HG03039 (cell line): ENCODE results near the gene LGALS4.
"Not testable (repeated sequence)": the region's sequence is repeated elsewhere in the genome, so short reads cannot be mapped to it uniquely, and the experiment has no call there.

Experiments used
- ATAC-seq: cut with Tn5 transposase; IDR thresholded peaks from one replicate; pipeline ENCODE4 v1.9.1; 2021; ENCODE audit warnings: mild to moderate bottlenecking, moderate library complexity; ENCODE audit not compliant: unreplicated experiment

Gene LGALS4

GRCh38 chr19:38821230-38821825, 8.6 kb upstream of the LGALS4 start:
- ATAC-seq = not testable (repeated sequence)

- no peak for ATAC-seq
Observed at GRCh38 chr19:38819231-38819920, 6.6 kb upstream of the LGALS4 start.

- no peak for ATAC-seq
Observed at GRCh38 chr19:38817081-38817480, 4.3 kb upstream of the LGALS4 start.

- no peak for ATAC-seq
Observed at GRCh38 chr19:38816131-38816750, 3.5 kb upstream of the LGALS4 start.

- ATAC-seq = no peak
Observed at GRCh38 chr19:38815059-38816001, 2.6 kb upstream of the LGALS4 start.

- not testable (repeated sequence) for ATAC-seq
Observed at GRCh38 chr19:38813932-38814331, 1.2 kb upstream of the LGALS4 start.

- no peak for ATAC-seq
Observed at GRCh38 chr19:38813323-38813722, 578 bp upstream of the LGALS4 start.

GRCh38 chr19:38812009-38812840, 520 bp downstream of the LGALS4 start:
- ATAC-seq = no peak

GRCh38 chr19:38809592-38810252, 3.0 kb downstream of the LGALS4 start:
- no peak for ATAC-seq

- ATAC-seq = no peak
Observed at GRCh38 chr19:38808741-38809140, 4.0 kb downstream of the LGALS4 start.

- not testable (repeated sequence) for ATAC-seq
Observed at GRCh38 chr19:38807374-38808098, 5.2 kb downstream of the LGALS4 start.

GRCh38 chr19:38806371-38806770, 6.4 kb downstream of the LGALS4 start:
- ATAC-seq = no peak

GRCh38 chr19:38805180-38805579, 7.6 kb downstream of the LGALS4 start:
- ATAC-seq = no peak

- no peak for ATAC-seq
Observed at GRCh38 chr19:38803543-38803942, 9.2 kb downstream of the LGALS4 start.

GRCh38 chr19:38801359-38802095, 11.2 kb downstream of the LGALS4 start:
- no peak for ATAC-seq

- ATAC-seq = no peak
Observed at GRCh38 chr19:38800577-38801347, 12.0 kb downstream of the LGALS4 start.

GRCh38 chr19:38799104-38799503, 13.6 kb downstream of the LGALS4 start:
- no peak for ATAC-seq

- ATAC-seq = not testable (repeated sequence)
Observed at GRCh38 chr19:38797781-38798180, 15.0 kb downstream of the LGALS4 start.
